Frontal cortex (tissue), 4 donors: Measurements from ENCODE around the gene KMT2A. TPM values are rescaled to one million over a fixed set of nuclear protein-coding genes. Genes with fewer than 3 reads are reported as not detected.
"Not testable (repeated sequence)": the region's sequence is repeated elsewhere in the genome, so short reads cannot be mapped to it uniquely, and the experiment has no call there.

ENCODE experiments used
- DNase-seq, 2 donors: peaks; one replicate each; pipeline ENCODE4 v3.0.0; 2012; ENCODE audit warnings: low spot score in 2 of 2
- FAIRE-seq: peaks from 2 replicates; lab custom pipeline; 2012; peaks lifted over from hg19 to GRCh38; lab: Jason Lieb, UNC
- total RNA-seq: library from RNA; depleted of rRNA; stranded (reverse); fragments of >200 nt; gene quantifications from one replicate; pipeline ENCODE4 v1.2.3, GENCODE V29; 2014
- donor health status: control.
- donor health status: control.
- donor health status: control.

Gene KMT2A
- total RNA-seq, 1 donor from 2014 or later, result 35.9 TPM

DNA sequence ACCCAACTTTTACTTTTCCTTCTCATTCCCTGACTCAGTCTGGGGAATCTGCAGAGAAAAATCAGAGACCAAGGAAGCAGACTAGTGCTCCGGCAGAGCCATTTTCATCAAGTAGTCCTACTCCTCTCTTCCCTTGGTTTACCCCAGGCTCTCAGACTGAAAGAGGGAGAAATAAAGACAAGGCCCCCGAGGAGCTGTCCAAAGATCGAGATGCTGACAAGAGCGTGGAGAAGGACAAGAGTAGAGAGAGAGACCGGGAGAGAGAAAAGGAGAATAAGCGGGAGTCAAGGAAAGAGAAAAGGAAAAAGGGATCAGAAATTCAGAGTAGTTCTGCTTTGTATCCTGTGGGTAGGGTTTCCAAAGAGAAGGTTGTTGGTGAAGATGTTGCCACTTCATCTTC, 37.2 kb downstream of the KMT2A start:
- FAIRE-seq, result no peak

DNA sequence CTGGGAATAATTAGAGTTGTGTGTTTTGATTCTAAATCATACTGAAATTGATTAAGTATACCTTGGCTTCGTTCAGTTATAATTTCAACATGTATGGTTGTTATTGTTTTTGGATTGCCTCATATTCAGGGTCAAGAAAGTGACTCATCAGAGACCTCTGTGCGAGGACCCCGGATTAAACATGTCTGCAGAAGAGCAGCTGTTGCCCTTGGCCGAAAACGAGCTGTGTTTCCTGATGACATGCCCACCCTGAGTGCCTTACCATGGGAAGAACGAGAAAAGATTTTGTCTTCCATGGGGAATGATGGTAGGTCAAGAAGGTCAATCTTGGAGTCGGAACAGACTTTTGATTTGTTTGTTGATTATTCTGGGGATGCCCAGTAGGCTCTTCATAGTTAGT, 40.4 kb downstream of the KMT2A start:
- DNase-seq (no peak), FAIRE-seq (no peak)

More for the DNA sequence above, 37.2 kb downstream of the KMT2A start:
- no peak for DNase-seq

- DNase-seq, FAIRE-seq: not testable (repeated sequence)
These were observed 44.9 kb downstream of the KMT2A start for GRCh38 chr11:118481238-118481637.

DNA sequence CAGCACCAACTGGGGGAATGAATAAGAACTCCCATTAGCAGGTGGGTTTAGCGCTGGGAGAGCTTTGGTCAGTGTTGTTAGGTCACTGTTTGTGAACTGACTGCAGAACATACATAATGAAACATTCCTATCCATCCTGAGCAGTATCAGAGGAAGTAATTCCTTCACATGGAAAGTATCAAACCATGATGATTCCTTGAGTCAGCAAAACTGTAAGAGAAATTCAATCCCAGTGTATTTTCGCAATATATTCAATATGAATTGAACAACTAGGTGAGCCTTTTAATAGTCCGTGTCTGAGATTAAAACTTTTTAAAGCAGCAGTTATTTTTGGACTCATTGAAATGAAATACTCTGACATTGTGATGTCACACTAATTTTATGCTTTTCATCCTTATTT, 48.1 kb downstream of the KMT2A start:
- FAIRE-seq (no peak), DNase-seq (no peak)

GRCh38 chr11:118485273-118485672, 49.0 kb downstream of the KMT2A start:
- FAIRE-seq (no peak), DNase-seq (no peak)

GRCh38 chr11:118488480-118489109, 52.3 kb downstream of the KMT2A start:
- DNase-seq, result peak; percentile 57 to 61
- FAIRE-seq, result peak; percentile 72

DNA sequence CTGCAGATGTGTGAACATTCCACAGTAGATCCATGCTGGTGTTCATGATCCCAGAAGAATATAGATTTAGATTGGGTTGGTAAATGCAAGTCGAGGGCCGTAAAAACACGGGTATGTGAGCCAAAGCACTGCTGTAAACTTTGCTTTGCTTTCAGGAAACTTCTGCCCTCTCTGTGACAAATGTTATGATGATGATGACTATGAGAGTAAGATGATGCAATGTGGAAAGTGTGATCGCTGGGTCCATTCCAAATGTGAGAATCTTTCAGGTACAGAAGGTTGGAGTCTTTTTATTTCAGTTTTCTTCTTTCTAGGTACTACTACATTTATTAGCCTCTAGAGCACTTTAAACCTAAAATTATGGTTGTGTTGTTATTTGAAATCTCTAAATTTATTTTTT, 54.7 kb downstream of the KMT2A start:
- no peak for DNase-seq
- FAIRE-seq, result no peak

DNA sequence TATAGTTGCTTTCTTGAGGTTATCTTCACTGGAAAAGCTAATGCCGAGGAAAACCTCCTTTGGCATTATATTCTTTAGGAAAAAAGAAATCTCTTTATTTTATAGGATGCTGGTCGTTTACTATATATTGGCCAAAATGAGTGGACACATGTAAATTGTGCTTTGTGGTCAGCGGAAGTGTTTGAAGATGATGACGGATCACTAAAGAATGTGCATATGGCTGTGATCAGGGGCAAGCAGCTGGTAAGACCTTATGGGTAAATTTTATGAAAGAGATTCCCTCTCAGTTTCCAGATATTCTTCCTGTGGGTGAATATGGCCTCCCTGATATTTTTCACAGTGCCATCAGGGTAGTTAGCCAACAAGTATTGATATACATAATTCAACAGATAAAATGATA, 61.5 kb downstream of the KMT2A start:
- no peak for FAIRE-seq
- DNase-seq, result no peak

GRCh38 chr11:118503216-118503615, 66.9 kb downstream of the KMT2A start:
- FAIRE-seq, result no peak
- no peak for DNase-seq

GRCh38 chr11:118511601-118512000, 75.3 kb downstream of the KMT2A start:
- DNase-seq, result no peak
- FAIRE-seq, result no peak

- no peak for FAIRE-seq
These were observed 77.8 kb downstream of the KMT2A start for GRCh38 chr11:118514103-118514502.

DNA sequence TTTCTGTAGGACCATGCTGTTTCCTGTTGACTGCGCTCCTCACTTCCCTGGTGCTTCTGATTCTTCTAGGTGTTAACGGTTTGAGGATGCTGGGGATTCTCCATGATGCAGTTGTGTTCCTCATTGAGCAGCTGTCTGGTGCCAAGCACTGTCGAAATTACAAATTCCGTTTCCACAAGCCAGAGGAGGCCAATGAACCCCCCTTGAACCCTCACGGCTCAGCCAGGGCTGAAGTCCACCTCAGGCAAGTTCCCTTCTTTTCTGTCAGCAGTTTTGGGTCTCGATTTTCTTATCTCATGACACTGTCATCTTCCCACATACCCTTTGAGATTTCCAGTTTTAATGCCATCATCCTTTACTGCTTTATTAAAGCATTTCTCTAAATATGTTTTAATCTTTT, 83.3 kb downstream of the KMT2A start:
- DNase-seq, result no peak
- no peak for FAIRE-seq

More at GRCh38 chr11:118514103-118514502, 77.8 kb downstream of the KMT2A start:
- DNase-seq, result no peak

- DNase-seq (no peak), FAIRE-seq (no peak)
These were observed 85.6 kb downstream of the KMT2A start for GRCh38 chr11:118521892-118522311.

DNA sequence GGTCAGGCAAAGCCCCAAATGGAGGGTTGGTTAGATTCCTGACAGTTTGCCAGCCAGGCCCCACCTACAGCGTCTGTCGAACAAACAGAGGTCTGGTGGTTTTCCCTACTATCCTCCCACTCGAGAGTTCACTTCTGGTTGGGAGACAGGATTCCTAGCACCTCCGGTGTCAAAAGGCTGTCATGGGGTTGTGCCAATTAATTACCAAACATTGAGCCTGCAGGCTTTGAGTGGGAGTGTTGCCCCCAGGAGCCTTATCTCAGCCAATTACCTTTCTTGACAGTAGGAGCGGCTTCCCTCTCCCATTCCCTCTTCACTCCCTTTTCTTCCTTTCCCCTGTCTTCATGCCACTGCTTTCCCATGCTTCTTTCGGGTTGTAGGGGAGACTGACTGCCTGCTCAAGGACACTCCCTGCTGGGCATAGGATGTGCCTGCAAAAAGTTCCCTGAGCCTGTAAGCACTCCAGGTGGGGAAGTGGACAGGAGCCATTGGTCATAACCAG, 86.3 kb downstream of the KMT2A start:
- no peak for DNase-seq

GRCh38 chr11:118524356-118524755, 88.1 kb downstream of the KMT2A start:
- FAIRE-seq (no peak), DNase-seq (no peak)

More for the DNA sequence above, 86.3 kb downstream of the KMT2A start:
- no peak for FAIRE-seq

GRCh38 chr11:118524757-118525470, 88.6 kb downstream of the KMT2A start:
- DNase-seq (no peak), FAIRE-seq (no peak)

DNA sequence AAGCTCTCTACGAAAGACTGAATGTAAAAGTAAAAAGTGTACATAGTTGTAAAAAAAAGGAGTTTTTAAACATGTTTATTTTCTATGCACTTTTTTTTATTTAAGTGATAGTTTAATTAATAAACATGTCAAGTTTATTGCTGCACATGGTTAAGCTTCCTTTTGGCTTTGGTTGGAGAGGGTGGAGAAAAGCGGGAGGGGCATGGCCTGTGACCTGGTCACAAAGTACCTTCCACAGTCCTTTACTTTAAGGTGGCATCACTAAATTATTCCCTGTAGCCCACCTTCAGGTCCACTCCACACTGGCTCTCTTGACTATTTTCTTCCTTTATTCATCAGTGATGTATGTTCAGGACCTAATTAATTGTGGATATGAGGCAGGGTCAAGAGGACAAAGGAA, 90.4 kb downstream of the KMT2A start:
- no peak for FAIRE-seq
- no peak for DNase-seq

- FAIRE-seq, result no peak
- no peak for DNase-seq
These were observed 90.8 kb downstream of the KMT2A start, which contains the start of gene TTC36 for GRCh38 chr11:118527109-118527508. Gene TTC36, plus strand, starts transcription at chr11:118527474. Its CDS starts 21 bp downstream, at chr11:118527495.

DNA sequence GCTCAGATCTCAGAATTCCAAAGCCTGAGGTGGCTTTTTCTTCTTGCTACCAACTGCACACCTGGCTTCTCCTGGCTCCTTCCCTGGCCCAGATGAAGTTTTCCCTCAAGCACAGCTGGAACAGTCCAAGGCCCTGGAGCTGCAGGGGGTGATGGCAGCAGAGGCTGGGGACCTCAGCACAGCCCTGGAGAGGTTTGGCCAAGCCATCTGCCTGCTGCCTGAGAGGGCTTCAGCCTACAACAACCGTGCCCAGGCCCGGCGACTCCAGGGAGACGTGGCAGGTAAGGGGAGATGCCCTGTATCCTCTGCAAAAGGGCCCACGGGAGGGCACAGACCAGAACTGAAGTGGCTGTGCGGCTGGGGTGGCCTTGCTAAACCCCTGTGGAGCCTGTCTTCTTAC, 92.2 kb downstream of the KMT2A start:
- FAIRE-seq (no peak), DNase-seq (no peak)

- FAIRE-seq (no peak), DNase-seq (no peak)
These were observed 93.4 kb downstream of the KMT2A start for GRCh38 chr11:118529584-118530175.

- DNase-seq (peak in 1 of 2 donors; percentile 40), FAIRE-seq (no peak)
These were observed 93.9 kb downstream of the KMT2A start for GRCh38 chr11:118530180-118530682.
